AG10803 (cell line): ENCODE results near the gene FGFR4.

Source experiments
- DNase-seq: peaks from one replicate; pipeline ENCODE4 v3.0.0; 2010; ENCODE audit warnings: low read depth
- H3K4me3 ChIP-seq: 2 replicates; pipeline ENCODE4 v1.5.1; 2011; ENCODE audit warnings: mild to moderate bottlenecking, low read length, control low read depth
- CTCF ChIP-seq: conservative IDR thresholded peaks from 2 replicates; pipeline ENCODE4 v1.5.1; 2011; ENCODE audit warnings: mild to moderate bottlenecking, low read length, control low read depth, inconsistent platforms

The FGFR4 gene

GRCh38 chr5:177086654-177087397, at the start of gene FGFR4:
Gene FGFR4 (plus strand): TSS chr5:177086915. CDS start chr5:177089603, 2,688 bp downstream.
- peak; percentile 37 for DNase-seq
- TF ChIP-seq CTCF, result no peak; the same call in 1 of the 2 replicates
- peak within 1 kb of the TSS; percentile 20; the same call in 1 of the 2 replicates for H3K4me3 ChIP-seq

- H3K4me3 ChIP-seq, result no peak overlapping the region
- no peak for DNase-seq
- TF ChIP-seq CTCF, result no peak
These were observed 49.8 kb upstream of the FGFR4 start for GRCh38 chr5:177036921-177037320.

- TF ChIP-seq CTCF, result no peak
- peak; percentile 93 for DNase-seq
- H3K4me3 ChIP-seq, result no peak overlapping the region
These were observed 45.8 kb upstream of the FGFR4 start for GRCh38 chr5:177040814-177041420.

GRCh38 chr5:177041936-177042335, 44.8 kb upstream of the FGFR4 start:
- no peak overlapping the region for H3K4me3 ChIP-seq
- no peak for DNase-seq
- TF ChIP-seq CTCF, result no peak

GRCh38 chr5:177043114-177043513, 43.6 kb upstream of the FGFR4 start:
- no peak overlapping the region for H3K4me3 ChIP-seq
- TF ChIP-seq CTCF, result no peak
- DNase-seq, result no peak

GRCh38 chr5:177043958-177044357, 42.8 kb upstream of the FGFR4 start:
- H3K4me3 ChIP-seq, result no peak overlapping the region
- no peak for DNase-seq
- TF ChIP-seq CTCF, result no peak

- TF ChIP-seq CTCF, result no peak
- H3K4me3 ChIP-seq, result no peak overlapping the region
- no peak for DNase-seq
These were observed 42.1 kb upstream of the FGFR4 start for GRCh38 chr5:177044641-177045040.
